Activated CD4-positive, alpha-beta T cell treated with anti-CD3 and anti-CD28 coated beads for 36 hours (primary cell): ENCODE data around the gene FNDC3B. TPM values are rescaled to one million over a fixed set of nuclear protein-coding genes. Genes with fewer than 3 reads are reported as not detected.

Source experiments
- ATAC-seq: fragments of 200-7000 bp; cut with Tn5 transposase; one replicate; pipeline ENCODE4 v1.10.0; 2021; ENCODE audit warnings: mild to moderate bottlenecking, moderate library complexity
- CTCF ChIA-PET: fragments of 350-600 bp; sonication (Branson Sonifier 250); formaldehyde crosslinking; loops from one replicate; lab custom pipeline; 2021; ENCODE audit warnings: antibody characterized with exemption; lab: Charles Lee
- POLR2A ChIA-PET: fragments of 350-600 bp; sonication (Branson Sonifier 250); formaldehyde crosslinking; loops from one replicate; lab custom pipeline; 2021; ENCODE audit warnings: antibody characterized with exemption, inconsistent platforms; lab: Charles Lee
- DNase-seq: peaks from one replicate; pipeline ENCODE4 v3.0.0-alpha.2; 2020
- H3K27ac Mint-ChIP-seq: one replicate; pipeline ENCODE4 v1.8.0; 2021; ENCODE audit warnings: mixed read lengths
- H3K27me3 Mint-ChIP-seq: one replicate; pipeline ENCODE4 v1.8.0; 2021; ENCODE audit warnings: mixed read lengths
- H3K36me3 Mint-ChIP-seq: one replicate; pipeline ENCODE4 v1.8.0; 2021; ENCODE audit warnings: low read depth, mixed read lengths
- H3K4me1 Mint-ChIP-seq: one replicate; pipeline ENCODE4 v1.8.0; 2021; ENCODE audit warnings: mixed read lengths
- H3K4me3 Mint-ChIP-seq: one replicate; pipeline ENCODE4 v1.8.0; 2021; ENCODE audit warnings: mild to moderate bottlenecking, moderate library complexity, mixed read lengths
- H3K9me3 Mint-ChIP-seq: one replicate; pipeline ENCODE4 v1.8.0; 2021; ENCODE audit warnings: low read depth, mixed read lengths
- intact Hi-C, 2 experiments: fragments of 100-400 bp; cut with DNase I in 1 of 2; cut with micrococcal nuclease in 1 of 2; formaldehyde crosslinking; loops; one replicate each; pipeline versions ENCODE4 v1.14.2 to v1.15.1; 2022 to 2024; cut with DNase I, micrococcal nuclease
- total RNA-seq, 2 experiments: library from RNA; stranded (reverse); gene quantifications; one replicate each; pipeline ENCODE4 v1.2.3, GENCODE V29; 2021

The FNDC3B gene
- total RNA-seq, 2 experiments from 2014 or later: 10.5 to 14.2 TPM

- Mint-ChIP-seq H3K27ac (no peak overlapping the region), H3K9me3 (no peaks in the 10 kb centered on the region), H3K4me1 (peaks cover 5% of the 10 kb centered on the region), H3K4me3 (no peak overlapping the region), H3K36me3 (peaks cover 8% of the 10 kb centered on the region), H3K27me3 (no peaks in the 10 kb centered on the region)
- ATAC-seq (no peak), DNase-seq (no peak)
- intact Hi-C loops: loop anchor here in 1 of 2 experiments (5.0 kb wide), 1 partner anchor 147 kb away; no protein-coding TSS in a partner anchor
- POLR2A ChIA-PET: no interaction called here
- CTCF ChIA-PET: interaction anchor here (0.7 to 2.6 kb wide), 5 partner anchors 9 to 336 kb away, joined by 3 to 8 read pairs (median 5); no protein-coding TSS in a partner anchor
Observed at GRCh38 chr3:172330413-172330812, 291.0 kb downstream of the FNDC3B start.

GRCh38 chr3:172332256-172333041, 293.1 kb downstream of the FNDC3B start:
- Mint-ChIP-seq H3K36me3 (peaks cover 7% of the 10 kb centered on the region), H3K4me1 (peaks cover 5% of the 10 kb centered on the region)

GRCh38 chr3:172333042-172333377, 293.6 kb downstream of the FNDC3B start:
- H3K36me3 Mint-ChIP-seq: peaks cover 7% of the 10 kb centered on the region
- H3K27me3 Mint-ChIP-seq: no peaks in the 10 kb centered on the region
- DNase-seq: no peak
- H3K4me1 Mint-ChIP-seq: peaks cover 5% of the 10 kb centered on the region
- intact Hi-C loops: loop anchor here (2.0 to 5.0 kb wide), 3 partner anchors 144 to 342 kb away; no protein-coding TSS in a partner anchor
- H3K27ac Mint-ChIP-seq: no peak overlapping the region
- H3K9me3 Mint-ChIP-seq: no peaks in the 10 kb centered on the region
- ChIA-PET CTCF (interaction anchor here (0.5 to 2.6 kb wide), 43 partner anchors 9 to 719 kb away, joined by 3 to 35 read pairs (median 4); partner anchors contain the start of genes FNDC3B and NCEH1), POLR2A (no interaction called here)
- no peak overlapping the region for H3K4me3 Mint-ChIP-seq
- peak; percentile 47 for ATAC-seq

More at GRCh38 chr3:172332256-172333041, 293.1 kb downstream of the FNDC3B start:
- DNase-seq (peak; percentile 67), ATAC-seq (peak; percentile 81)
- H3K27ac Mint-ChIP-seq: no peak overlapping the region
- intact Hi-C loops: loop anchor here (1.0 to 5.0 kb wide), 6 partner anchors 144 to 342 kb away; no protein-coding TSS in a partner anchor
- ChIA-PET POLR2A (no interaction called here), CTCF (interaction anchor here (0.5 to 2.6 kb wide), 49 partner anchors 9 to 718 kb away, joined by 3 to 35 read pairs (median 4); partner anchors contain the start of genes FNDC3B and NCEH1)
- H3K27me3 Mint-ChIP-seq: no peaks in the 10 kb centered on the region
- H3K9me3 Mint-ChIP-seq: no peaks in the 10 kb centered on the region
- H3K4me3 Mint-ChIP-seq: no peak overlapping the region

GRCh38 chr3:172333692-172334457, 294.5 kb downstream of the FNDC3B start:
- intact Hi-C loops: loop anchor here (2.0 to 5.0 kb wide), 3 partner anchors 143 to 341 kb away; no protein-coding TSS in a partner anchor
- no peak for DNase-seq
- no peaks in the 10 kb centered on the region for H3K27me3 Mint-ChIP-seq
- H3K4me1 Mint-ChIP-seq: peaks cover 5% of the 10 kb centered on the region
- H3K36me3 Mint-ChIP-seq: peaks cover 7% of the 10 kb centered on the region
- no peak for ATAC-seq
- H3K9me3 Mint-ChIP-seq: no peaks in the 10 kb centered on the region
- ChIA-PET CTCF (interaction anchor here (0.7 to 2.3 kb wide), 8 partner anchors 8 to 335 kb away, joined by 3 to 35 read pairs (median 10); no protein-coding TSS in a partner anchor), POLR2A (no interaction called here)
- no peak overlapping the region for H3K27ac Mint-ChIP-seq
- H3K4me3 Mint-ChIP-seq: no peak overlapping the region

GRCh38 chr3:172334671-172335207, 295.4 kb downstream of the FNDC3B start:
- ATAC-seq (no peak), DNase-seq (no peak)
- ChIA-PET POLR2A (no interaction called here), CTCF (interaction anchor here (0.7 to 0.9 kb wide), 3 partner anchors 124 to 274 kb away, joined by 3 read pairs; no protein-coding TSS in a partner anchor)
- H3K36me3 Mint-ChIP-seq: peaks cover 7% of the 10 kb centered on the region
- H3K4me1 Mint-ChIP-seq: peaks cover 5% of the 10 kb centered on the region
- H3K27ac Mint-ChIP-seq: no peak overlapping the region
- H3K9me3 Mint-ChIP-seq: no peaks in the 10 kb centered on the region
- H3K4me3 Mint-ChIP-seq: no peak overlapping the region
- H3K27me3 Mint-ChIP-seq: no peaks in the 10 kb centered on the region
- intact Hi-C loops: loop anchor here in 1 of 2 experiments (5.0 kb wide), 1 partner anchor 143 kb away; no protein-coding TSS in a partner anchor

GRCh38 chr3:172339892-172340291, 300.5 kb downstream of the FNDC3B start:
- Mint-ChIP-seq H3K4me3 (no peak overlapping the region), H3K27ac (no peak overlapping the region), H3K4me1 (no peaks in the 10 kb centered on the region), H3K9me3 (no peaks in the 10 kb centered on the region), H3K27me3 (no peaks in the 10 kb centered on the region), H3K36me3 (peaks cover 10% of the 10 kb centered on the region)
- ChIA-PET CTCF (interaction anchor here (0.6 to 3.9 kb wide), 8 partner anchors 7 to 304 kb away, joined by 3 to 35 read pairs (median 4); partner anchors contain the start of genes FNDC3B and TNFSF10), POLR2A (no interaction called here)
- ATAC-seq: no peak
- intact Hi-C loops: loop anchor here (2.0 to 5.0 kb wide), 4 partner anchors 301 to 693 kb away; partner anchors contain the start of gene FNDC3B (in 1 of the 2)
- DNase-seq: no peak

GRCh38 chr3:172340583-172340982, 301.2 kb downstream of the FNDC3B start:
- no peak overlapping the region for H3K4me3 Mint-ChIP-seq
- DNase-seq: no peak
- H3K27ac Mint-ChIP-seq: no peak overlapping the region
- no peaks in the 10 kb centered on the region for H3K27me3 Mint-ChIP-seq
- intact Hi-C loops: loop anchor here (2.0 to 5.0 kb wide), 4 partner anchors 302 to 693 kb away; partner anchors contain the start of gene FNDC3B (in 1 of the 2)
- H3K9me3 Mint-ChIP-seq: no peaks in the 10 kb centered on the region
- ChIA-PET POLR2A (no interaction called here), CTCF (interaction anchor here (0.6 to 3.9 kb wide), 23 partner anchors 8 to 638 kb away, joined by 3 to 35 read pairs (median 4); no protein-coding TSS in a partner anchor)
- no peaks in the 10 kb centered on the region for H3K4me1 Mint-ChIP-seq
- peaks cover 16% of the 10 kb centered on the region for H3K36me3 Mint-ChIP-seq
- no peak for ATAC-seq

GRCh38 chr3:172341482-172342059, 302.2 kb downstream of the FNDC3B start:
- no peak overlapping the region for H3K27ac Mint-ChIP-seq
- H3K9me3 Mint-ChIP-seq: no peaks in the 10 kb centered on the region
- POLR2A ChIA-PET: no interaction called here
- ATAC-seq (peak; percentile 80), DNase-seq (no peak)
- intact Hi-C loops: loop anchor here (1.0 to 5.0 kb wide), 6 partner anchors 303 to 695 kb away; partner anchors contain the start of gene FNDC3B (in 1 of the 2)
- peaks cover 18% of the 10 kb centered on the region for H3K36me3 Mint-ChIP-seq
- no peaks in the 10 kb centered on the region for H3K4me1 Mint-ChIP-seq
- no peak overlapping the region for H3K4me3 Mint-ChIP-seq
- CTCF ChIA-PET: interaction anchor here (0.6 to 3.9 kb wide), 43 partner anchors 9 to 639 kb away, joined by 3 to 35 read pairs (median 4); partner anchors contain the start of gene FNDC3B
- no peaks in the 10 kb centered on the region for H3K27me3 Mint-ChIP-seq

- Mint-ChIP-seq H3K4me3 (no peak overlapping the region), H3K36me3 (peaks cover 20% of the 10 kb centered on the region), H3K27ac (no peak overlapping the region), H3K27me3 (no peaks in the 10 kb centered on the region), H3K9me3 (no peaks in the 10 kb centered on the region), H3K4me1 (no peaks in the 10 kb centered on the region)
- POLR2A ChIA-PET: no interaction called here
- no peak for ATAC-seq
- intact Hi-C loops: loop anchor here (5.0 kb wide), 2 partner anchors 570 to 695 kb away; no protein-coding TSS in a partner anchor
- CTCF ChIA-PET: interaction anchor here (0.6 to 3.9 kb wide), 38 partner anchors 9 to 570 kb away, joined by 3 to 35 read pairs (median 4); partner anchors contain the start of gene FNDC3B
- no peak for DNase-seq
Observed at GRCh38 chr3:172342097-172342659, 302.8 kb downstream of the FNDC3B start.

- DNase-seq (no peak), ATAC-seq (no peak)
- Mint-ChIP-seq H3K27ac (no peak overlapping the region), H3K4me1 (no peaks in the 10 kb centered on the region), H3K27me3 (no peaks in the 10 kb centered on the region), H3K4me3 (no peak overlapping the region), H3K9me3 (no peaks in the 10 kb centered on the region), H3K36me3 (peaks cover 26% of the 10 kb centered on the region)
- intact Hi-C loops: loop anchor here (5.0 kb wide), 2 partner anchors 571 to 696 kb away; no protein-coding TSS in a partner anchor
- ChIA-PET CTCF (interaction anchor here (1.1 to 3.9 kb wide), 5 partner anchors 10 to 333 kb away, joined by 3 to 35 read pairs (median 5); no protein-coding TSS in a partner anchor), POLR2A (no interaction called here)
Observed at GRCh38 chr3:172343117-172343516, 303.7 kb downstream of the FNDC3B start.
